HL-60 (cell line): ENCODE measurements around the gene HOOK2.

Experiments
- DNase-seq, 2 experiments: peaks; one replicate each; pipeline ENCODE4 v3.0.0-alpha.2; 2010 to 2020; ENCODE audit warnings: low read depth in 1 of 2, low spot score in 1 of 2
- H3K27ac ChIP-seq: fragments of 250-450 bp; sonication (Bioruptor Pico); replicated peaks from 2 replicates; pipeline ENCODE4 v1.5.1; 2020; ENCODE audit warnings: mild to moderate bottlenecking, moderate library complexity
- H3K27me3 ChIP-seq: fragments of 250-450 bp; sonication (Bioruptor Pico); 2 replicates; pipeline ENCODE4 v1.5.1; 2021; ENCODE audit warnings: mild to moderate bottlenecking, moderate library complexity; ENCODE audit not compliant: insufficient read depth, poor library complexity, severe bottlenecking
- H3K4me3 ChIP-seq: replicated peaks from 2 replicates; pipeline ENCODE4 v1.5.1; 2011; ENCODE audit warnings: mild to moderate bottlenecking, control low read depth, low read length; ENCODE audit not compliant: insufficient read depth
- GABPA ChIP-seq: IDR thresholded peaks from 2 replicates; pipeline ENCODE4 v1.6.1; 2012; ENCODE audit warnings: low read depth
- POLR2AphosphoS5 ChIP-seq: IDR thresholded peaks from 2 replicates; pipeline ENCODE4 v1.6.1; 2012; ENCODE audit warnings: low read depth
- SPI1 ChIP-seq: IDR thresholded peaks from 2 replicates; pipeline ENCODE4 v1.6.1; 2012; ENCODE audit warnings: low read depth, mild to moderate bottlenecking, borderline replicate concordance
- TF ChIP-seq, protein P1 (sequence below): IDR thresholded peaks from 2 replicates; pipeline ENCODE4 v1.6.1; 2012; ENCODE audit warnings: low read depth; ENCODE audit not compliant: insufficient replicate concordance
- TF ChIP-seq, protein P2 (sequence below): IDR thresholded peaks from one replicate; pipeline ENCODE4 v1.5.1; 2011; ENCODE audit warnings: low read length, control low read depth, inconsistent platforms; ENCODE audit not compliant: insufficient read depth

HOOK2 gene

DNA sequence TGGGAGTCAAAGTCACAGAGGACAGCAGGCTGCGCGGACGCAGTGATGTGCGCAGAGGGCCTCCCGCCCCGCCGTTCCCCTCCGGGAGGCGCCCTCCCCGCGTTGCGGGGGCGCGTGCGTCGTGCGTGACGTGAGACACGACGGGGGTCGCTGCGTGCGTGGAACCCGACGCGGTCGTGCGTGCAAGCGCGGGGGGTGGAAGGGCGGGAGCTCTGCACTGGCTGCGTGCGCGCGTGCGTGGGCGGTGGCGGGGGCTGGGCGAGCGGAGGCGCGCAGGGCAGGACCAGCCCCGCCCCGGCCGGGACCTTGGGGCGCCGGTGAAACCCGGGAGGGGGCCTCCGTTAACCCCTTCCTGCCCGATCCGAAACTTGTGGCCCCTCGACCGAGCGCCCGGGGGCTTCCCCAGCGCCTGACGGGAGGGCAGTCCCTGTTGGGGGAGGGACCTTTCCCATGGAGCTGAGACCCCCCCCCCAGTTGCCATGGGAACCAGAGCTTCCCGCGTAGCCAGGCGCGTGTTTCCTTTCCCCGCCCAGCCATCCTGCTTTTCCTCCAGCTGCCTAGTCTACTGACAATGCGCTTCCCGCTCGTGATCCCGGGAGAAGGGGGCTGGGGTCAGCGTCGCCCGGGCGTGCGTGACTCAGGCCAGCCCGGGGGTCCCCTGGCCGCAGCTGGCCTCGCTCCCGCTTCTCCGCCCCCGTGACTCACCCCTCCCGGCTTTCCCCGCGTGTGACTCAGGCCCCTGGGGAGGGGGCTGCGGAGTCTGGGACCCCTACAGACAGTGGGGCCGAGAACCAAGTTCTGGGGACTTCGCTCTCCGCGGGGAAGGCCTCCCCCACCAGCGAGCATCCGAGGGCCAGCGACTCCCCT, 7.3 kb upstream of the HOOK2 start:
- DNase-seq = peak; percentile 80 to 91
- H3K27ac ChIP-seq = peak overlapping the region; percentile 95
- TF ChIP-seq, protein P1, sequence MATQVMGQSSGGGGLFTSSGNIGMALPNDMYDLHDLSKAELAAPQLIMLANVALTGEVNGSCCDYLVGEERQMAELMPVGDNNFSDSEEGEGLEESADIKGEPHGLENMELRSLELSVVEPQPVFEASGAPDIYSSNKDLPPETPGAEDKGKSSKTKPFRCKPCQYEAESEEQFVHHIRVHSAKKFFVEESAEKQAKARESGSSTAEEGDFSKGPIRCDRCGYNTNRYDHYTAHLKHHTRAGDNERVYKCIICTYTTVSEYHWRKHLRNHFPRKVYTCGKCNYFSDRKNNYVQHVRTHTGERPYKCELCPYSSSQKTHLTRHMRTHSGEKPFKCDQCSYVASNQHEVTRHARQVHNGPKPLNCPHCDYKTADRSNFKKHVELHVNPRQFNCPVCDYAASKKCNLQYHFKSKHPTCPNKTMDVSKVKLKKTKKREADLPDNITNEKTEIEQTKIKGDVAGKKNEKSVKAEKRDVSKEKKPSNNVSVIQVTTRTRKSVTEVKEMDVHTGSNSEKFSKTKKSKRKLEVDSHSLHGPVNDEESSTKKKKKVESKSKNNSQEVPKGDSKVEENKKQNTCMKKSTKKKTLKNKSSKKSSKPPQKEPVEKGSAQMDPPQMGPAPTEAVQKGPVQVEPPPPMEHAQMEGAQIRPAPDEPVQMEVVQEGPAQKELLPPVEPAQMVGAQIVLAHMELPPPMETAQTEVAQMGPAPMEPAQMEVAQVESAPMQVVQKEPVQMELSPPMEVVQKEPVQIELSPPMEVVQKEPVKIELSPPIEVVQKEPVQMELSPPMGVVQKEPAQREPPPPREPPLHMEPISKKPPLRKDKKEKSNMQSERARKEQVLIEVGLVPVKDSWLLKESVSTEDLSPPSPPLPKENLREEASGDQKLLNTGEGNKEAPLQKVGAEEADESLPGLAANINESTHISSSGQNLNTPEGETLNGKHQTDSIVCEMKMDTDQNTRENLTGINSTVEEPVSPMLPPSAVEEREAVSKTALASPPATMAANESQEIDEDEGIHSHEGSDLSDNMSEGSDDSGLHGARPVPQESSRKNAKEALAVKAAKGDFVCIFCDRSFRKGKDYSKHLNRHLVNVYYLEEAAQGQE = no peak
- TF ChIP-seq SPI1 = no peak
- TF ChIP-seq, protein P2, sequence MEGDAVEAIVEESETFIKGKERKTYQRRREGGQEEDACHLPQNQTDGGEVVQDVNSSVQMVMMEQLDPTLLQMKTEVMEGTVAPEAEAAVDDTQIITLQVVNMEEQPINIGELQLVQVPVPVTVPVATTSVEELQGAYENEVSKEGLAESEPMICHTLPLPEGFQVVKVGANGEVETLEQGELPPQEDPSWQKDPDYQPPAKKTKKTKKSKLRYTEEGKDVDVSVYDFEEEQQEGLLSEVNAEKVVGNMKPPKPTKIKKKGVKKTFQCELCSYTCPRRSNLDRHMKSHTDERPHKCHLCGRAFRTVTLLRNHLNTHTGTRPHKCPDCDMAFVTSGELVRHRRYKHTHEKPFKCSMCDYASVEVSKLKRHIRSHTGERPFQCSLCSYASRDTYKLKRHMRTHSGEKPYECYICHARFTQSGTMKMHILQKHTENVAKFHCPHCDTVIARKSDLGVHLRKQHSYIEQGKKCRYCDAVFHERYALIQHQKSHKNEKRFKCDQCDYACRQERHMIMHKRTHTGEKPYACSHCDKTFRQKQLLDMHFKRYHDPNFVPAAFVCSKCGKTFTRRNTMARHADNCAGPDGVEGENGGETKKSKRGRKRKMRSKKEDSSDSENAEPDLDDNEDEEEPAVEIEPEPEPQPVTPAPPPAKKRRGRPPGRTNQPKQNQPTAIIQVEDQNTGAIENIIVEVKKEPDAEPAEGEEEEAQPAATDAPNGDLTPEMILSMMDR = no peak
- TF ChIP-seq GABPA = no peak
- TF ChIP-seq POLR2AphosphoS5 = no peak; the same call in none of the 2 replicates

GRCh38 chr19:12782174-12782423, 6.7 kb upstream of the HOOK2 start:
- no peaks in the 10 kb centered on the region for H3K27me3 ChIP-seq
- TF ChIP-seq, protein P1 = no peak
- TF ChIP-seq POLR2AphosphoS5 = 0 out of 2 replicates have a peak, but pooled peaks have one; percentile 33
- DNase-seq = no peak
- peak overlapping the region; percentile 95 for H3K27ac ChIP-seq
- peak overlapping the region; percentile 36 for H3K4me3 ChIP-seq

More for the DNA sequence above, 7.3 kb upstream of the HOOK2 start:
- Histone ChIP-seq H3K4me3 (peak overlapping the region; percentile 36), H3K27me3 (no peaks in the 10 kb centered on the region)

DNA sequence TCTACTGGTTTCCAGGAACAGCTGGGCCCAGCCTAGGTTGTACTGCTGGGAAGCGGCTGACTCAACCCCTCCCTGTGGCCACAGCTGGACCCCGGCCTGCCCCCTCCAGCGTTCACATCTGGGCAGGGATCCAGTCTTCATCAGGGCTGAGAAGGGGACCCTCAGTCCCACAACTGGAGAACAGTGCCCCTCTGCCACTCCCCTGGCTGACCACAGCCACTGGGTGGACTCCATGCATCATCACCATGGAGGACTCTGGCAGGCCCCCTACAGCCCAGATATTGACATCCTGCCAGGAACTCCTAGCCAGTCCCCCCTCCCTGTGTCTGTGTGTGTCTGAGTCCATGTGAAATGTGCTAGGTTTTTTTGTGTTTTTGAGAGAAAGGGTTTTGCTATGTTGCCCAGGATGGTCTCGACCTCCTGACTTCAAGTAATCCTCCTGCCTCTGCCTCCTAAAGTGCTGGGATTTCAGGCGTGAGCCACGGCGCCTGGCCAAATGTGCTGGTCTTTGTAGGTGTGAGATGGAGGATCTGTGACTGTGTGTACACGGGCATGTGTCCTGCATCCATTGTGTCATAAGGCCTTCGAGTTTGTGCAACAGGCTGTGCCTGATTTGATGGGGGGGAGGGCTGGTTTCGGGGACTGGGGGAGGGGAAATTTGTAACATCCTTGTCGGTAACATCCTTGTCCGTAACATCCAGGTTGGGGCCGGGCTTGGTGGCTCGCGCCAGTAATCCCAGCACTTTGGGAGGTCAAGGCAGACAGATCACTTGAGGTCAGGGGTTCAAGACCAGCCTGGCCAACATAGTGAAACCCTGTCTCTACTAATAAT, 4.0 kb upstream of the HOOK2 start:
- Histone ChIP-seq H3K4me3 (no peak overlapping the region), H3K27me3 (no peaks in the 10 kb centered on the region), H3K27ac (peak overlapping the region; percentile 88)
- no peak for DNase-seq
- TF ChIP-seq GABPA = no peak
- no peak for TF ChIP-seq POLR2AphosphoS5
- TF ChIP-seq SPI1 = no peak
- TF ChIP-seq, protein P1 = no peak
- TF ChIP-seq, protein P2 = no peak
